WTC11 (cell line): Measurements from ENCODE around the gene HELZ. TPM values are rescaled to one million over a fixed set of nuclear protein-coding genes. Genes with fewer than 3 reads are reported as not detected.

Experiments
- ATAC-seq: fragments of 200-7000 bp; cut with Tn5 transposase; 2 replicates; pipeline ENCODE4 v1.10.0; 2021; ENCODE audit warnings: mild to moderate bottlenecking, moderate library complexity
- CTCF ChIA-PET: fragments of 300-600 bp; sonication (Branson Sonifier 250); formaldehyde crosslinking; loops from one replicate; lab custom pipeline; 2021; ENCODE audit warnings: antibody characterized with exemption; lab: Charles Lee
- POLR2A ChIA-PET: fragments of 350-600 bp; sonication (Branson Sonifier 250); formaldehyde crosslinking; loops from one replicate; lab custom pipeline; 2021; ENCODE audit warnings: antibody characterized with exemption; lab: Charles Lee
- DNase-seq: peaks from one replicate; pipeline ENCODE4 v3.0.0; 2021; ENCODE audit warnings: low spot score
- H3K27ac Mint-ChIP-seq: 2 replicates; pipeline ENCODE4 v1.8.0; 2021; ENCODE audit warnings: mixed read lengths
- H3K27me3 Mint-ChIP-seq: 2 replicates; pipeline ENCODE4 v1.8.0; 2021; ENCODE audit warnings: low read depth, mild to moderate bottlenecking, moderate library complexity, mixed read lengths
- H3K36me3 Mint-ChIP-seq: 2 replicates; pipeline ENCODE4 v1.8.0; 2021; ENCODE audit warnings: mixed read lengths
- H3K4me1 Mint-ChIP-seq: 2 replicates; pipeline ENCODE4 v1.8.0; 2022; ENCODE audit warnings: mixed read lengths
- H3K4me3 Mint-ChIP-seq: 2 replicates; pipeline ENCODE4 v1.8.0; 2021; ENCODE audit warnings: mild to moderate bottlenecking, moderate library complexity, mixed read lengths
- H3K9me3 Mint-ChIP-seq: 2 replicates; pipeline ENCODE4 v1.8.0; 2021; ENCODE audit warnings: mixed read lengths
- AR ChIP-seq: fragments of 250-450 bp; sonication (Bioruptor Pico); IDR thresholded peaks from 2 replicates; pipeline ENCODE4 v1.9.0; 2021; ENCODE audit warnings: mild to moderate bottlenecking
- ATF2 ChIP-seq: sonication (generic); formaldehyde crosslinking; IDR thresholded peaks from 2 replicates; pipeline ENCODE4 v1.8.1; 2022; ENCODE audit warnings: low read depth, missing genetic modification reagents, borderline replicate concordance
- E2F4 ChIP-seq: sonication (generic); formaldehyde crosslinking; IDR thresholded peaks from 2 replicates; pipeline ENCODE4 v1.8.1; 2022; ENCODE audit warnings: low read depth, mild to moderate bottlenecking, moderate library complexity, missing genetic modification reagents, borderline replicate concordance
- E2F5 ChIP-seq: sonication (generic); formaldehyde crosslinking; IDR thresholded peaks from 2 replicates; pipeline ENCODE4 v1.8.1; 2022; ENCODE audit warnings: mild to moderate bottlenecking, moderate library complexity, missing genetic modification reagents
- FOXJ3 ChIP-seq: sonication (generic); formaldehyde crosslinking; IDR thresholded peaks from 2 replicates; pipeline ENCODE4 v1.9.0; 2021; ENCODE audit warnings: missing genetic modification reagents, mild to moderate bottlenecking, borderline replicate concordance
- FOXP4 ChIP-seq: sonication (generic); formaldehyde crosslinking; IDR thresholded peaks from 2 replicates; pipeline ENCODE4 v1.8.0; 2022; ENCODE audit warnings: mild to moderate bottlenecking, missing genetic modification reagents
- MYBL2 ChIP-seq: sonication (generic); formaldehyde crosslinking; IDR thresholded peaks from 2 replicates; pipeline ENCODE4 v1.8.1; 2023; ENCODE audit warnings: mild to moderate bottlenecking, moderate library complexity, missing genetic modification reagents
- PREB ChIP-seq: sonication (generic); formaldehyde crosslinking; IDR thresholded peaks from 2 replicates; pipeline ENCODE4 v1.8.1; 2022; ENCODE audit warnings: mild to moderate bottlenecking, missing genetic modification reagents, moderate library complexity, borderline replicate concordance
- RELA ChIP-seq: sonication (generic); formaldehyde crosslinking; IDR thresholded peaks from 2 replicates; pipeline ENCODE4 v1.8.1; 2022; ENCODE audit warnings: missing genetic modification reagents, mild to moderate bottlenecking, borderline replicate concordance
- SMAD3 ChIP-seq: sonication (generic); formaldehyde crosslinking; IDR thresholded peaks from 2 replicates; pipeline ENCODE4 v1.8.0; 2022; ENCODE audit warnings: missing genetic modification reagents, mild to moderate bottlenecking, borderline replicate concordance
- SP1 ChIP-seq: sonication (generic); formaldehyde crosslinking; conservative IDR thresholded peaks from 2 replicates; pipeline ENCODE4 v1.8.1; 2022; ENCODE audit warnings: missing genetic modification reagents
- TP53 ChIP-seq: sonication (generic); formaldehyde crosslinking; IDR thresholded peaks from 2 replicates; pipeline ENCODE4 v1.8.1; 2023; ENCODE audit warnings: mild to moderate bottlenecking, missing genetic modification reagents
- USF2 ChIP-seq: sonication (generic); formaldehyde crosslinking; IDR thresholded peaks from 2 replicates; pipeline ENCODE4 v1.8.1; 2023; ENCODE audit warnings: mild to moderate bottlenecking, missing genetic modification reagents, moderate library complexity
- ZNF219 ChIP-seq: sonication (generic); formaldehyde crosslinking; IDR thresholded peaks from 2 replicates; pipeline ENCODE4 v1.8.0; 2023; ENCODE audit warnings: missing genetic modification reagents, mild to moderate bottlenecking, borderline replicate concordance
- ZNF317 ChIP-seq: sonication (generic); formaldehyde crosslinking; IDR thresholded peaks from 2 replicates; pipeline ENCODE4 v1.8.1; 2023; ENCODE audit warnings: low read depth, mild to moderate bottlenecking, moderate library complexity, missing genetic modification reagents, borderline replicate concordance
- ZNF416 ChIP-seq: fragments of 250-450 bp; sonication (Bioruptor Pico); IDR thresholded peaks from 2 replicates; pipeline ENCODE4 v1.9.0; 2021; ENCODE audit warnings: mild to moderate bottlenecking, inconsistent platforms
- ZNF423 ChIP-seq: fragments of 250-450 bp; sonication (Bioruptor Pico); IDR thresholded peaks from 2 replicates; pipeline ENCODE4 v2.1.2; 2022; ENCODE audit warnings: mild to moderate bottlenecking, moderate library complexity
- ZNF512 ChIP-seq: sonication (generic); formaldehyde crosslinking; IDR thresholded peaks from 2 replicates; pipeline ENCODE4 v1.8.1; 2022; ENCODE audit warnings: missing genetic modification reagents, borderline replicate concordance
- ZSCAN18 ChIP-seq: fragments of 250-450 bp; sonication (Bioruptor Pico); IDR thresholded peaks from 2 replicates; pipeline ENCODE4 v2.1.2; 2022; ENCODE audit warnings: mild to moderate bottlenecking, moderate library complexity
- total RNA-seq: library from RNA; stranded (reverse); gene quantifications from 3 replicates; pipeline ENCODE4 v1.2.3, GENCODE V29; 2021

Gene HELZ
- total RNA-seq, 1 experiment from 2014 or later, result 49.1 TPM

- TF ChIP-seq SP1 (CRISPR knock-in tag) (no peak), PREB (CRISPR knock-in tag) (no peak), ZNF512 (CRISPR knock-in tag) (no peak), MYBL2 (CRISPR knock-in tag) (no peak), ZNF219 (CRISPR knock-in tag) (no peak), ZNF423 (CRISPR knock-in tag) (no peak), FOXJ3 (CRISPR knock-in tag) (no peak), SMAD3 (CRISPR knock-in tag) (no peak)
- TF ChIP-seq, all 79 proteins: peak for 0
- no peak for DNase-seq
- Mint-ChIP-seq H3K27ac (no peak overlapping the region), H3K36me3 (peaks cover 12% of the 10 kb centered on the region), H3K9me3 (peaks cover 1% of the 10 kb centered on the region), H3K27me3 (no peaks in the 10 kb centered on the region), H3K4me3 (no peak overlapping the region), H3K4me1 (peaks cover 9% of the 10 kb centered on the region)
- ChIA-PET CTCF (no interaction called here), POLR2A (no interaction called here)
- ATAC-seq, result no peak
Measured at GRCh38 chr17:67137026-67137370, 108.0 kb downstream of the HELZ start.

- Mint-ChIP-seq H3K36me3 (peaks cover 10% of the 10 kb centered on the region; the same call in 1 of the 2 replicates), H3K27ac (no peak overlapping the region), H3K9me3 (no peaks in the 10 kb centered on the region), H3K4me3 (no peak overlapping the region), H3K27me3 (no peaks in the 10 kb centered on the region), H3K4me1 (peaks cover 9% of the 10 kb centered on the region)
- ChIA-PET POLR2A (no interaction called here), CTCF (no interaction called here)
- DNase-seq, result no peak
- no peak for ATAC-seq
- no peak for TF ChIP-seq FOXP4 (CRISPR knock-in tag)
- TF ChIP-seq ATF2 (CRISPR knock-in tag), result no peak
- TF ChIP-seq ZNF416 (CRISPR knock-in tag), result no peak
- no peak for TF ChIP-seq AR
- TF ChIP-seq RELA (CRISPR knock-in tag), result no peak
- no peak for TF ChIP-seq USF2 (CRISPR knock-in tag)
- no peak for TF ChIP-seq E2F4 (CRISPR knock-in tag)
- TF ChIP-seq E2F5 (CRISPR knock-in tag), result no peak
- TF ChIP-seq TP53 (CRISPR knock-in tag), result no peak
- TF ChIP-seq ZNF317 (CRISPR knock-in tag), result no peak
- no peak for TF ChIP-seq ZSCAN18 (CRISPR knock-in tag)
Measured at GRCh38 chr17:67136191-67137025, 108.6 kb downstream of the HELZ start.
